OCI-LY3 (cell line): ENCODE measurements around the gene C17orf67.

Experiments used
- H2AFZ ChIP-seq: fragments of 200-600, 300-600 bp; shearing (Covaris generic); 2 replicates; pipeline ENCODE4 v1.6.0; 2014; ENCODE audit warnings: antibody characterized with exemption, low read depth, low read length
- H3K27ac ChIP-seq: fragments of 200-600, 300-600 bp; sonication (generic); 2 replicates; pipeline ENCODE4 v1.5.1; 2014; ENCODE audit warnings: mild to moderate bottlenecking, low read length, moderate library complexity, mixed read lengths
- H3K27me3 ChIP-seq: fragments of 200-600, 300-600 bp; sonication (generic); 2 replicates; pipeline ENCODE4 v1.6.1; 2014; ENCODE audit warnings: low read depth, low read length, mixed read lengths
- H3K36me3 ChIP-seq: fragments of 200-600, 300-600 bp; sonication (generic); replicated peaks from 2 replicates; pipeline ENCODE3; 2014; ENCODE audit warnings: low read depth, low read length, mixed read lengths
- H3K4me1 ChIP-seq: fragments of 300-600, 200-600 bp; sonication (generic); 2 replicates; pipeline ENCODE4 v1.6.1; 2014; ENCODE audit warnings: low read length, mixed read lengths
- H3K4me2 ChIP-seq: fragments of 200-600, 300-600 bp; sonication (generic); 2 replicates; pipeline ENCODE4 v1.6.1; 2014; ENCODE audit warnings: low read length, mixed read lengths
- H3K4me3 ChIP-seq: fragments of 300-600, 200-600 bp; sonication (generic); 2 replicates; pipeline ENCODE4 v1.5.1; 2014; ENCODE audit warnings: antibody characterized with exemption, mild to moderate bottlenecking, low read length, moderate library complexity
- H3K79me2 ChIP-seq: fragments of 300-600, 200-600 bp; shearing (Covaris generic); 2 replicates; pipeline ENCODE4 v1.6.1; 2014; ENCODE audit warnings: mild to moderate bottlenecking, low read length, mixed read lengths
- H3K9ac ChIP-seq: fragments of 300-600, 200-600 bp; shearing (Covaris generic); 2 replicates; pipeline ENCODE4 v1.6.0; 2014; ENCODE audit warnings: mild to moderate bottlenecking, low read length, moderate library complexity
- H3K9me3 ChIP-seq: fragments of 200-600, 300-600 bp; shearing (Covaris generic); 2 replicates; pipeline ENCODE4 v1.6.1; 2014; ENCODE audit warnings: low read length, mixed read lengths; ENCODE audit not compliant: insufficient read depth
- H4K20me1 ChIP-seq: fragments of 200-600, 300-600 bp; sonication (generic); 2 replicates; pipeline ENCODE4 v1.6.1; 2016; ENCODE audit warnings: low read length, mixed read lengths; ENCODE audit not compliant: insufficient read depth
- EZH2phosphoT487 ChIP-seq: fragments of 200-600 bp; shearing (Covaris generic); IDR thresholded peaks from 2 replicates; pipeline ENCODE4 v1.6.1; 2018; ENCODE audit warnings: antibody characterized with exemption, mixed run types, low read depth
- TF ChIP-seq, protein P1 (sequence below): fragments of 200-600, 300-600 bp; sonication (generic); IDR thresholded peaks from 2 replicates; pipeline ENCODE4 v1.5.1; 2014; ENCODE audit warnings: antibody characterized with exemption, low read length, low read depth

The C17orf67 gene

DNA sequence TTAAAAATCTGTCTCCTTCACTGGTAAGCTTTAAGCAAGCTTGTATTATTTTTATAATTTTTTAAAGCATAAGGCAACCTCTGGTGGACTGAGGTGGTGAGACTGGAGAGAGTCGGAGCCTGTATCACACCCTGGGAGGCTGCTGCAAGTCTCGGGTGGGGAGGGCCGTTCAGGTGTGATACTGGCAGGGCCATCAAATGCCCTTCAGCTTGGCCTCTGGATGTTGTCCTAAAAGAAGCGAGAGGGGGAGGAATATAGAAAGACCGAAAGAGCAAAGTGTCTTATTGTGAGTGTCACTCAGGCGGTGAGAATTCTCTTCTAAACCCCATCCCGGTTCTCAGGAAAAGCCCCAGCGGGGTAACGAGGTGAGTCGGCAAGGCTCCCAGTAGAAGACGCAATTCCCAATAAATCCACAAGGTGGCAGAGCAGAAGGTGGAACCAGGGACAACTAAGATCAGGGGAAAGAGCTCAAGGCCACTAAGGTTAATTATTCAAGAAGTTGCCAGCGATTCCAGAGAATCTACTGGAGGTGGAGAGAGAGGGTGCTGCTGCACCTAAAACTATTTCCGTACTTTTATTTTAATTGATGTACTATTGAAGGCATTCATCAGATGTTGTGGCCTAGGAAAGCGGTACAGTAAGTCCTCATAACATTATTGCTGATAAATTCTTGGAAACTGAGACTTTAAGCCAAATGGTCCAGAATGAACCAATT is 14.1 kb downstream of the C17orf67 start:
- peak overlapping the region; percentile 30 for H3K4me3 ChIP-seq
- TF ChIP-seq, protein P1, sequence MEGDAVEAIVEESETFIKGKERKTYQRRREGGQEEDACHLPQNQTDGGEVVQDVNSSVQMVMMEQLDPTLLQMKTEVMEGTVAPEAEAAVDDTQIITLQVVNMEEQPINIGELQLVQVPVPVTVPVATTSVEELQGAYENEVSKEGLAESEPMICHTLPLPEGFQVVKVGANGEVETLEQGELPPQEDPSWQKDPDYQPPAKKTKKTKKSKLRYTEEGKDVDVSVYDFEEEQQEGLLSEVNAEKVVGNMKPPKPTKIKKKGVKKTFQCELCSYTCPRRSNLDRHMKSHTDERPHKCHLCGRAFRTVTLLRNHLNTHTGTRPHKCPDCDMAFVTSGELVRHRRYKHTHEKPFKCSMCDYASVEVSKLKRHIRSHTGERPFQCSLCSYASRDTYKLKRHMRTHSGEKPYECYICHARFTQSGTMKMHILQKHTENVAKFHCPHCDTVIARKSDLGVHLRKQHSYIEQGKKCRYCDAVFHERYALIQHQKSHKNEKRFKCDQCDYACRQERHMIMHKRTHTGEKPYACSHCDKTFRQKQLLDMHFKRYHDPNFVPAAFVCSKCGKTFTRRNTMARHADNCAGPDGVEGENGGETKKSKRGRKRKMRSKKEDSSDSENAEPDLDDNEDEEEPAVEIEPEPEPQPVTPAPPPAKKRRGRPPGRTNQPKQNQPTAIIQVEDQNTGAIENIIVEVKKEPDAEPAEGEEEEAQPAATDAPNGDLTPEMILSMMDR = peak; percentile 67
- TF ChIP-seq EZH2phosphoT487 = no peak
- H3K79me2 ChIP-seq = no peaks in the 10 kb centered on the region
- H2AFZ ChIP-seq = 0 out of 2 replicates have a peak overlapping the region, but pooled peaks have one; percentile 49
- no peaks in the 10 kb centered on the region for H3K9me3 ChIP-seq
- H3K27me3 ChIP-seq = no peaks in the 10 kb centered on the region
- H4K20me1 ChIP-seq = no peaks in the 10 kb centered on the region
- no peaks in the 10 kb centered on the region for H3K36me3 ChIP-seq
- H3K4me2 ChIP-seq = peak overlapping the region; percentile 67
- H3K4me1 ChIP-seq = peaks cover 11% of the 10 kb centered on the region
- no peak overlapping the region for H3K27ac ChIP-seq
- H3K9ac ChIP-seq = no peak overlapping the region

GRCh38 chr17:56819030-56819429 is 14.7 kb downstream of the C17orf67 start:
- no peak overlapping the region for H2AFZ ChIP-seq

DNA sequence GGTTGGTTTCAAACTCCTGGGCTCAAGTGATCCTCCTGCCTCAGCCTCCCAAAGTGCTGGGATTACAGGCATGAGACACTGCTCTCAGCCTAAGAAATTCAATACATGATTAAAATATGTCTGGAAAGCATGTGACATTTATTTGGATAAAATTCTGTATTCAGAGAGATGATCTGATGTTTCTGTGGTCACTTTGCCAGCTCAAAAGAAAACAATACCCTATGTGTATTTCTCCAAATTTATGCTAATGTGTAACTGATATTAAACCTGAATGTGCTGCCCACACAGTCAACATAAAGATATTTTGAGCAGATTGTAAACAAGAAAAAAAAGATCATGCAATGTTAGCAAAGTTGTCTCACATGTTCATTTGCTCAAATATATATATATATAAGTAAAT is 16.7 kb downstream of the C17orf67 start:
- no peaks in the 10 kb centered on the region for H3K27me3 ChIP-seq
- no peak overlapping the region for H3K9ac ChIP-seq
- H3K4me1 ChIP-seq = peaks cover 10% of the 10 kb centered on the region
- H3K27ac ChIP-seq = no peak overlapping the region
- H3K79me2 ChIP-seq = no peaks in the 10 kb centered on the region
- no peak overlapping the region for H3K4me3 ChIP-seq
- no peaks in the 10 kb centered on the region for H3K9me3 ChIP-seq
- H3K36me3 ChIP-seq = no peaks in the 10 kb centered on the region
- no peak overlapping the region for H3K4me2 ChIP-seq
- TF ChIP-seq, protein P1 = no peak
- TF ChIP-seq EZH2phosphoT487 = no peak
- H4K20me1 ChIP-seq = no peaks in the 10 kb centered on the region
- no peak overlapping the region for H2AFZ ChIP-seq

More at GRCh38 chr17:56819030-56819429, 14.7 kb downstream of the C17orf67 start:
- Histone ChIP-seq H3K27ac (no peak overlapping the region), H3K4me3 (no peak overlapping the region), H3K9me3 (no peaks in the 10 kb centered on the region), H3K9ac (no peak overlapping the region), H3K27me3 (no peaks in the 10 kb centered on the region), H3K36me3 (no peaks in the 10 kb centered on the region), H3K4me1 (peaks cover 11% of the 10 kb centered on the region), H3K79me2 (no peaks in the 10 kb centered on the region), H3K4me2 (peak overlapping the region; percentile 67), H4K20me1 (no peaks in the 10 kb centered on the region)
- TF ChIP-seq, protein P1 = no peak
- TF ChIP-seq EZH2phosphoT487 = no peak

DNA sequence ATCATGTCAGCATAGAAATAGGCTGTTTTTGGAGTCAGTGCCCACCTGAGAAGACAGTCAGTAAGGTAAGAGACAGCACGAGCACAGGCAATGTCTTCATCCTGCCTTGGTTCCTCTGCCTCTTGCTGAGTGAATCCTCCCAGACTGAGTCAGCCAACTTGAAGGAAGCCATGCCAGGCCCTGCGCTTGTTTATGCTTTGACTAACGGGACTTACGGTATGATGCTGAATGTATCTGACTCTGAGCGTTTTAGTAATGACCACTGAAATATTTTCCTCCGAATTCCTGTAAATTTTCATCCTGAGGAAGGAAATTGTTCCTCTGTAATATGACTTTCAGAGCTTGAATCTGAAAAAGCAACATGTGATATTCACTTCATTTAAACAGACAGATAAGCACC is 18.0 kb downstream of the C17orf67 start:
- no peaks in the 10 kb centered on the region for H3K9me3 ChIP-seq
- no peak overlapping the region for H2AFZ ChIP-seq
- no peaks in the 10 kb centered on the region for H3K27me3 ChIP-seq
- no peak overlapping the region for H3K4me3 ChIP-seq
- peaks cover 4% of the 10 kb centered on the region; the same call in 1 of the 2 replicates for H3K4me1 ChIP-seq
- no peak overlapping the region for H3K9ac ChIP-seq
- no peaks in the 10 kb centered on the region for H3K36me3 ChIP-seq
- H4K20me1 ChIP-seq = no peaks in the 10 kb centered on the region
- no peak overlapping the region for H3K4me2 ChIP-seq
- TF ChIP-seq EZH2phosphoT487 = no peak
- TF ChIP-seq, protein P1 = no peak
- H3K79me2 ChIP-seq = no peaks in the 10 kb centered on the region
- no peak overlapping the region for H3K27ac ChIP-seq
